Putamen (tissue), 1 donor: Measurements from ENCODE around the gene ARHGEF17.

Source experiments
- DNase-seq: peaks from one replicate; pipeline ENCODE4 v3.0.0-alpha.2; 2016; ENCODE audit warnings: low spot score

Gene ARHGEF17

GRCh38 chr11:73380331-73380730 lies 72.3 kb downstream of the ARHGEF17 start:
- DNase-seq: no peak

- no peak for DNase-seq
Observed at GRCh38 chr11:73380897-73381410, 72.9 kb downstream of the ARHGEF17 start.

GRCh38 chr11:73381589-73381988 lies 73.5 kb downstream of the ARHGEF17 start:
- DNase-seq: no peak

GRCh38 chr11:73382183-73382582 lies 74.1 kb downstream of the ARHGEF17 start:
- no peak for DNase-seq

GRCh38 chr11:73382747-73383146 lies 74.7 kb downstream of the ARHGEF17 start:
- no peak for DNase-seq

- DNase-seq: peak; percentile 61
Observed at GRCh38 chr11:73383249-73384124, 75.4 kb downstream of the ARHGEF17 start.

GRCh38 chr11:73384125-73384441 lies 76.0 kb downstream of the ARHGEF17 start:
- DNase-seq: no peak

- DNase-seq: no peak
Observed at GRCh38 chr11:73384531-73384871, 76.4 kb downstream of the ARHGEF17 start.

- DNase-seq: peak; percentile 41
Observed at GRCh38 chr11:73384872-73385689, 77.0 kb downstream of the ARHGEF17 start.

GRCh38 chr11:73386016-73386415 lies 77.9 kb downstream of the ARHGEF17 start:
- no peak for DNase-seq

GRCh38 chr11:73386546-73386945 lies 78.5 kb downstream of the ARHGEF17 start:
- no peak for DNase-seq

- no peak for DNase-seq
Observed at GRCh38 chr11:73387594-73388264, 79.7 kb downstream of the ARHGEF17 start.

- DNase-seq: no peak
Observed at GRCh38 chr11:73388265-73389133, 80.4 kb downstream of the ARHGEF17 start.

GRCh38 chr11:73389134-73389525 lies 81.1 kb downstream of the ARHGEF17 start:
- DNase-seq: no peak

- DNase-seq: no peak
Observed at GRCh38 chr11:73389916-73390315, 81.8 kb downstream of the ARHGEF17 start.

GRCh38 chr11:73390601-73391565 lies 82.8 kb downstream of the ARHGEF17 start:
- no peak for DNase-seq

- DNase-seq: no peak
Observed at GRCh38 chr11:73391665-73392064, 83.6 kb downstream of the ARHGEF17 start.

- no peak for DNase-seq
Observed at GRCh38 chr11:73392108-73393010, 84.3 kb downstream of the ARHGEF17 start.

GRCh38 chr11:73393011-73393380 lies 84.9 kb downstream of the ARHGEF17 start:
- no peak for DNase-seq
